Measurements from ENCODE around the gene LRIF1.

DNA sequence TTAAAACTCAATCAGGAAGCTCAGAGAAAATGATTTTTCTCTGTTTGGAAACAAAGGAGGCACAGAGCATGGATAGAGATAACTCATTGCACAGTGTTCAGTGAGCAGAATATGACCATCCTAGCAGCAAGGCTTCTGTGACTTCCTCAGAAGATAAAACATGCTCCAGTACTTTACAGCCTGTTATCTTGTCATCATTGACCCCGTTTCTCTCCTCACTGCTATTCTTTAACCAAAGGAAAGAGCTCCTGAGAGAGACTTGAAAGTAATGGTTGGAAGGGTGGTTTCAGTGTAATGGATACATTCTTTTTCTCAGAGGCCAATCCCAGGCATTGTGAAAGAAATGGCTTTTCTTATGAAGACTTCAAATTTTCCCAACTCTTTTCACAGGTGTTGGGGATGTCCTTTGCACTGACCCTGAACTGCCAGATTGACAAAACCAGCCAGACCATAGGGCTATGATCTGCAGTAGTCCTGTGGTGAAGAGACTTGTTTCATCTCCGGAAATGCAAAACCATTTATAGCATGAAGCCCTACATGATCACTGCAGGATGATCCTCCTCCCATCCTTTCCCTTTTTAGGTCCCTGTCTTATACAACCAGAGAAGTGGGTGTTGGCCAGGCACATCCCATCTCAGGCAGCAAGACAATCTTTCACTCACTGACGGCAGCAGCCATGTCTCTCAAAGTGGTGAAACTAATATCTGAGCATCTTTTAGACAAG, 64.8 kb downstream of the LRIF1 start:
- TF ChIP-seq, protein P1, sequence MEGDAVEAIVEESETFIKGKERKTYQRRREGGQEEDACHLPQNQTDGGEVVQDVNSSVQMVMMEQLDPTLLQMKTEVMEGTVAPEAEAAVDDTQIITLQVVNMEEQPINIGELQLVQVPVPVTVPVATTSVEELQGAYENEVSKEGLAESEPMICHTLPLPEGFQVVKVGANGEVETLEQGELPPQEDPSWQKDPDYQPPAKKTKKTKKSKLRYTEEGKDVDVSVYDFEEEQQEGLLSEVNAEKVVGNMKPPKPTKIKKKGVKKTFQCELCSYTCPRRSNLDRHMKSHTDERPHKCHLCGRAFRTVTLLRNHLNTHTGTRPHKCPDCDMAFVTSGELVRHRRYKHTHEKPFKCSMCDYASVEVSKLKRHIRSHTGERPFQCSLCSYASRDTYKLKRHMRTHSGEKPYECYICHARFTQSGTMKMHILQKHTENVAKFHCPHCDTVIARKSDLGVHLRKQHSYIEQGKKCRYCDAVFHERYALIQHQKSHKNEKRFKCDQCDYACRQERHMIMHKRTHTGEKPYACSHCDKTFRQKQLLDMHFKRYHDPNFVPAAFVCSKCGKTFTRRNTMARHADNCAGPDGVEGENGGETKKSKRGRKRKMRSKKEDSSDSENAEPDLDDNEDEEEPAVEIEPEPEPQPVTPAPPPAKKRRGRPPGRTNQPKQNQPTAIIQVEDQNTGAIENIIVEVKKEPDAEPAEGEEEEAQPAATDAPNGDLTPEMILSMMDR (conservative IDR thresholded peaks at IDR 0.05) = no peak
- TF ChIP-seq ZFX (IDR thresholded peaks at IDR 0.05) = no peak

All from C4-2B (cell line).